BJ (cell line): Measurements from ENCODE around the gene NRG3. TPM values are rescaled to one million over a fixed set of nuclear protein-coding genes. Genes with fewer than 3 reads are reported as not detected.

Experiments used
- CTCF ChIA-PET: fragments of 350-600 bp; formaldehyde crosslinking; extraction: SDS; loops from one replicate; lab custom pipeline; 2021; ENCODE audit warnings: antibody characterized with exemption, inconsistent platforms; lab: Yijun Ruan, JAX
- POLR2A ChIA-PET: fragments of 300-600 bp; sonication (Branson Sonifier 250); formaldehyde crosslinking; extraction: SDS; loops from one replicate; lab custom pipeline; 2021; ENCODE audit warnings: antibody characterized with exemption; lab: Charles Lee
- DNase-seq: peaks from one replicate; pipeline ENCODE4 v3.0.0-alpha.2; 2011; ENCODE audit warnings: low read depth
- H3K27me3 ChIP-seq: 2 replicates; pipeline ENCODE4 v1.6.0; 2011; ENCODE audit warnings: low read length; ENCODE audit not compliant: control insufficient read depth, insufficient read depth
- H3K36me3 ChIP-seq: 2 replicates; pipeline ENCODE4 v1.5.1; 2011; ENCODE audit warnings: low read length; ENCODE audit not compliant: control insufficient read depth, insufficient read depth
- H3K4me3 ChIP-seq: 2 replicates; pipeline ENCODE4 v1.5.1; 2011; ENCODE audit warnings: low read depth, mild to moderate bottlenecking, control low read depth, low read length
- CTCF ChIP-seq: IDR thresholded peaks from 2 replicates; pipeline ENCODE4 v1.5.1; 2011; ENCODE audit warnings: low read depth, mild to moderate bottlenecking, control low read depth, inconsistent platforms, low read length, moderate library complexity; ENCODE audit not compliant: insufficient read depth
- polyA plus RNA-seq: library from polyadenylated mRNA; depleted of rRNA; stranded (reverse); fragments of >200 nt; gene quantifications from 2 replicates; pipeline ENCODE4 v1.2.3, GENCODE V29; 2011

NRG3 gene
- polyA plus RNA-seq, 1 experiment: not detected

GRCh38 chr10:82736305-82736704 is 861.3 kb downstream of the NRG3 start:
- DNase-seq: no peak
- TF ChIP-seq CTCF: no peak
- no peak overlapping the region for H3K4me3 ChIP-seq
- no peaks in the 10 kb centered on the region for H3K27me3 ChIP-seq
- H3K36me3 ChIP-seq: no peaks in the 10 kb centered on the region
- ChIA-PET POLR2A (no interaction called here), CTCF (no interaction called here)

DNA sequence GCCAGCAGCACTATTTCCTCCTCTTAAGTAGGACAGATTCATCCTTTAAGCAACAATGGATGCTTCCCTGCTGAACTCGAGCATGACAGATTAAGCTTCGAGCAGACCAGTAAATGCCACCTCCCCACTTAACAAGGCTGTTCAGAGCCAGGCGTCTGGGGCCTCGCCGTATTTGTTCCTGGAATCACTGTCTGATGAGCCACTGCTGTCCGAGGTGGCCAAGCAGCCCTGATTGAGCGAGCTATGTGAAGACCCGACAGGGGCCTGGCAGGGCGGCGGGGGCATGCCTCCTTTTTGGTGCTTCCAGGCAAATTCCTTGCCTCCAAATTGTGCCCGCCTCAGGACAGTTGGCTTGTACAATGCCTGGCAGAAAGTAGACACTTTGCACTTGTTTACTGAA is 862.6 kb downstream of the NRG3 start:
- H3K4me3 ChIP-seq: no peak overlapping the region
- H3K27me3 ChIP-seq: no peaks in the 10 kb centered on the region
- CTCF ChIA-PET: no interaction called here
- H3K36me3 ChIP-seq: no peaks in the 10 kb centered on the region
- no peak for DNase-seq
- POLR2A ChIA-PET: no interaction called here
- TF ChIP-seq CTCF: no peak

GRCh38 chr10:82738592-82738991 is 863.6 kb downstream of the NRG3 start:
- POLR2A ChIA-PET: no interaction called here
- TF ChIP-seq CTCF: no peak
- Histone ChIP-seq H3K4me3 (no peak overlapping the region), H3K27me3 (no peaks in the 10 kb centered on the region), H3K36me3 (no peaks in the 10 kb centered on the region)
- CTCF ChIA-PET: no interaction called here
- DNase-seq: no peak

DNA sequence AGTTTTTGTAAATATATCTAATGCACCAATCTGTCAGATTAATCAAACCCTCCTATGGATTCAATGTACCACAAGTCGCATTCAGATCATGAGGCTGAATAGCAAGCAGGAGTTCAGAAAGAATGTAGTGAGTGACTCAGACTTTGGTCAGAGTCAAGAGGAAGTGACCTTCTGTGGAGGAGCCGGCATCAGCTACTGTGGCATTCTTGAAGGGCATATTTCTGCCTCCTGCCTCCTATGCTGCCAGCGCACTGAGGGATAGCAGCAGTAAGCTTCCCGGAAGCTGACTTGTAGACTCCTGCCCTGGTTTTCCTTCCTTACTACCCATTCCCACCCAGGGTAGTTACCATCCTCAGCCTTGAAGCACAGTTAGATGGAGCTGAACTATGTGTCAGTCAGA is 867.5 kb downstream of the NRG3 start:
- no peak overlapping the region for H3K4me3 ChIP-seq
- no peaks in the 10 kb centered on the region for H3K27me3 ChIP-seq
- DNase-seq: no peak
- no peak for TF ChIP-seq CTCF
- no peaks in the 10 kb centered on the region for H3K36me3 ChIP-seq
- ChIA-PET POLR2A (no interaction called here), CTCF (no interaction called here)

GRCh38 chr10:82742898-82743297 is 867.9 kb downstream of the NRG3 start:
- Histone ChIP-seq H3K36me3 (no peaks in the 10 kb centered on the region), H3K4me3 (no peak overlapping the region), H3K27me3 (no peaks in the 10 kb centered on the region)
- CTCF ChIA-PET: no interaction called here
- POLR2A ChIA-PET: no interaction called here
- TF ChIP-seq CTCF: no peak
- DNase-seq: no peak
